SK-N-SH treated with all-trans-retinoic acid at 6 μM for 48 hours (cell line): Measurements from ENCODE around the gene CSTB.

ENCODE experiments used
- ARNTL ChIP-seq: fragments of 450-650 bp; formaldehyde crosslinking; IDR thresholded peaks from 2 replicates; pipeline ENCODE4 v1.5.0; 2020; ENCODE audit warnings: low read depth, mild to moderate bottlenecking, moderate library complexity, borderline replicate concordance
- BACH2 ChIP-seq: fragments of 250-450 bp; sonication (Bioruptor Pico); IDR thresholded peaks from 2 replicates; pipeline ENCODE4 v1.9.0; 2021; ENCODE audit warnings: mild to moderate bottlenecking, borderline replicate concordance
- CSDC2 ChIP-seq: fragments of 250-450 bp; sonication (Bioruptor Pico); IDR thresholded peaks from 2 replicates; pipeline ENCODE4 v1.5.0; 2020; ENCODE audit warnings: mild to moderate bottlenecking, moderate library complexity
- ESRRG ChIP-seq: fragments of 250-450 bp; sonication (Bioruptor Pico); IDR thresholded peaks from 2 replicates; pipeline ENCODE4 v1.6.1; 2021; ENCODE audit warnings: mild to moderate bottlenecking
- ISL1 ChIP-seq: fragments of 250-450 bp; sonication (Bioruptor Pico); IDR thresholded peaks from 2 replicates; pipeline ENCODE4 v2.1.2; 2022; ENCODE audit warnings: mild to moderate bottlenecking, moderate library complexity
- OSR1 ChIP-seq: fragments of 250-450 bp; sonication (Bioruptor Pico); IDR thresholded peaks from 2 replicates; pipeline ENCODE4 v1.8.0; 2022; ENCODE audit warnings: moderate library complexity, mild to moderate bottlenecking, inconsistent platforms
- PPARA ChIP-seq: fragments of 250-450 bp; sonication (Bioruptor Pico); IDR thresholded peaks from 2 replicates; pipeline ENCODE4 v1.5.0; 2020; ENCODE audit warnings: mild to moderate bottlenecking, borderline replicate concordance
- TOX ChIP-seq: fragments of 250-450 bp; sonication (Bioruptor Pico); IDR thresholded peaks from 2 replicates; pipeline ENCODE4 v1.8.0; 2021; ENCODE audit warnings: mild to moderate bottlenecking, moderate library complexity, borderline replicate concordance
- ZFP3 ChIP-seq: fragments of 250-450 bp; sonication (Bioruptor Pico); IDR thresholded peaks from 2 replicates; pipeline ENCODE4 v1.5.0; 2020; ENCODE audit warnings: mild to moderate bottlenecking, moderate library complexity
- ZNF70 ChIP-seq: fragments of 450-650 bp; formaldehyde crosslinking; IDR thresholded peaks from 2 replicates; pipeline ENCODE4 v1.5.0; 2020; ENCODE audit warnings: mild to moderate bottlenecking, moderate library complexity
- ZNF8 ChIP-seq: fragments of 450-650 bp; formaldehyde crosslinking; IDR thresholded peaks from 2 replicates; pipeline ENCODE4 v1.5.0; 2020; ENCODE audit warnings: mild to moderate bottlenecking, moderate library complexity
- TF ChIP-seq, protein P1 (sequence below): fragments of 250-450 bp; sonication (Bioruptor Pico); IDR thresholded peaks from 2 replicates; pipeline ENCODE4 v1.5.1; 2021; ENCODE audit warnings: mild to moderate bottlenecking, moderate library complexity
- TF ChIP-seq, protein P2 (sequence below): fragments of 250-450 bp; sonication (Bioruptor Pico); IDR thresholded peaks from 2 replicates; pipeline ENCODE4 v1.8.0; 2020; ENCODE audit warnings: mild to moderate bottlenecking, moderate library complexity, borderline replicate concordance
- TF ChIP-seq, protein P3 (sequence below): fragments of 250-450 bp; sonication (Bioruptor Pico); IDR thresholded peaks from 2 replicates; pipeline ENCODE4 v1.5.0; 2020; ENCODE audit warnings: mild to moderate bottlenecking, moderate library complexity

DNA sequence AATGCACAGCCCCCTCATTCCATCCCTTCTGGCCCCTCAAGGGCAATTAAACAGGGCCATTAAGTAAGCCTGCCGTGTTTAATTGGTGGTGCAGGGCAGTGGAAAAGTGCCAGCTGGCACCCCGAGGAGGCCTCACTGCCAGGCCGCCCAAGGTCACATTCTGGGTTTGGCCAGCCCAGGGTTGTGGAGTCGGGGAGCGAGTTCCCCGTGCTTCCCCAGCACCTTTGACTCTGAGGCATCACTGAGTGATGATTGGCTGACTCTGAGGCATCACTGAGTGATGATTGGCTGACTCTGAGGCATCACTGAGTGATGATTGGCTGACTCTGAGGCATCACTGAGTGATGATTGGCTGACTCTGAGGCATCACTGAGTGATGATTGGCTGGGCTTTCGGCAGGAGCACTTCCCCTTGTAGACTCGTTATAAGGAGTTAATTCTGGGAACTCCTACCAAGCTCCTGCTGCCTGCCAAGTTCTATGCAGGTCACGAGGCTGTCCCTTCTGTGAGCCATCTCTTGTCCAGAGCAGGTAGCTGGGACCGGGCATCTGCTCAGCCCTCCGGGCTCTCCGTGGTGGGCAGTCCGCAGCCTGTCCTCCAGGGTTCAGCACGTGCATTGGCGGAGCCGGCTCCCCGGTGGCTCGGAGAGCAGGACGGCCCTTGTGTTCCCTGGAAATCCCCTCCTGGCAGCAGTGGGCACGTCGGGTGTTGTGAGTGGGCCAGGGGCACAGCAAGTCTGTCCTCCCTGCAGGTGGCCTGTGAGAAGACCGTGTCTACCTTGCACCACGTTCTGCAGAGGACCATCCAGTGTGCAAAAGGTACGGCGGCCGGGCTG, 20.9 kb downstream of the CSTB start:
- TF ChIP-seq OSR1 (CRISPR knock-in tag) (no peak), ISL1 (CRISPR knock-in tag) (no peak), BACH2 (CRISPR knock-in tag) (no peak), CSDC2 (CRISPR knock-in tag) (no peak), TOX (CRISPR knock-in tag) (no peak), ZFP3 (CRISPR knock-in tag) (no peak), PPARA (CRISPR knock-in tag) (no peak), ESRRG (CRISPR knock-in tag) (no peak), ARNTL (CRISPR knock-in tag) (no peak), ZNF8 (CRISPR knock-in tag) (no peak), ZNF70 (CRISPR knock-in tag) (no peak)
- TF ChIP-seq, protein P1, sequence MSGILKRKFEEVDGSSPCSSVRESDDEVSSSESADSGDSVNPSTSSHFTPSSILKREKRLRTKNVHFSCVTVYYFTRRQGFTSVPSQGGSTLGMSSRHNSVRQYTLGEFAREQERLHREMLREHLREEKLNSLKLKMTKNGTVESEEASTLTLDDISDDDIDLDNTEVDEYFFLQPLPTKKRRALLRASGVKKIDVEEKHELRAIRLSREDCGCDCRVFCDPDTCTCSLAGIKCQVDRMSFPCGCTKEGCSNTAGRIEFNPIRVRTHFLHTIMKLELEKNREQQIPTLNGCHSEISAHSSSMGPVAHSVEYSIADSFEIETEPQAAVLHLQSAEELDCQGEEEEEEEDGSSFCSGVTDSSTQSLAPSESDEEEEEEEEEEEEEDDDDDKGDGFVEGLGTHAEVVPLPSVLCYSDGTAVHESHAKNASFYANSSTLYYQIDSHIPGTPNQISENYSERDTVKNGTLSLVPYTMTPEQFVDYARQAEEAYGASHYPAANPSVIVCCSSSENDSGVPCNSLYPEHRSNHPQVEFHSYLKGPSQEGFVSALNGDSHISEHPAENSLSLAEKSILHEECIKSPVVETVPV (CRISPR knock-in tag) = no peak
- TF ChIP-seq, protein P2, sequence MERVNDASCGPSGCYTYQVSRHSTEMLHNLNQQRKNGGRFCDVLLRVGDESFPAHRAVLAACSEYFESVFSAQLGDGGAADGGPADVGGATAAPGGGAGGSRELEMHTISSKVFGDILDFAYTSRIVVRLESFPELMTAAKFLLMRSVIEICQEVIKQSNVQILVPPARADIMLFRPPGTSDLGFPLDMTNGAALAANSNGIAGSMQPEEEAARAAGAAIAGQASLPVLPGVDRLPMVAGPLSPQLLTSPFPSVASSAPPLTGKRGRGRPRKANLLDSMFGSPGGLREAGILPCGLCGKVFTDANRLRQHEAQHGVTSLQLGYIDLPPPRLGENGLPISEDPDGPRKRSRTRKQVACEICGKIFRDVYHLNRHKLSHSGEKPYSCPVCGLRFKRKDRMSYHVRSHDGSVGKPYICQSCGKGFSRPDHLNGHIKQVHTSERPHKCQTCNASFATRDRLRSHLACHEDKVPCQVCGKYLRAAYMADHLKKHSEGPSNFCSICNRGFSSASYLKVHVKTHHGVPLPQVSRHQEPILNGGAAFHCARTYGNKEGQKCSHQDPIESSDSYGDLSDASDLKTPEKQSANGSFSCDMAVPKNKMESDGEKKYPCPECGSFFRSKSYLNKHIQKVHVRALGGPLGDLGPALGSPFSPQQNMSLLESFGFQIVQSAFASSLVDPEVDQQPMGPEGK (CRISPR knock-in tag) = no peak
- TF ChIP-seq, protein P3, sequence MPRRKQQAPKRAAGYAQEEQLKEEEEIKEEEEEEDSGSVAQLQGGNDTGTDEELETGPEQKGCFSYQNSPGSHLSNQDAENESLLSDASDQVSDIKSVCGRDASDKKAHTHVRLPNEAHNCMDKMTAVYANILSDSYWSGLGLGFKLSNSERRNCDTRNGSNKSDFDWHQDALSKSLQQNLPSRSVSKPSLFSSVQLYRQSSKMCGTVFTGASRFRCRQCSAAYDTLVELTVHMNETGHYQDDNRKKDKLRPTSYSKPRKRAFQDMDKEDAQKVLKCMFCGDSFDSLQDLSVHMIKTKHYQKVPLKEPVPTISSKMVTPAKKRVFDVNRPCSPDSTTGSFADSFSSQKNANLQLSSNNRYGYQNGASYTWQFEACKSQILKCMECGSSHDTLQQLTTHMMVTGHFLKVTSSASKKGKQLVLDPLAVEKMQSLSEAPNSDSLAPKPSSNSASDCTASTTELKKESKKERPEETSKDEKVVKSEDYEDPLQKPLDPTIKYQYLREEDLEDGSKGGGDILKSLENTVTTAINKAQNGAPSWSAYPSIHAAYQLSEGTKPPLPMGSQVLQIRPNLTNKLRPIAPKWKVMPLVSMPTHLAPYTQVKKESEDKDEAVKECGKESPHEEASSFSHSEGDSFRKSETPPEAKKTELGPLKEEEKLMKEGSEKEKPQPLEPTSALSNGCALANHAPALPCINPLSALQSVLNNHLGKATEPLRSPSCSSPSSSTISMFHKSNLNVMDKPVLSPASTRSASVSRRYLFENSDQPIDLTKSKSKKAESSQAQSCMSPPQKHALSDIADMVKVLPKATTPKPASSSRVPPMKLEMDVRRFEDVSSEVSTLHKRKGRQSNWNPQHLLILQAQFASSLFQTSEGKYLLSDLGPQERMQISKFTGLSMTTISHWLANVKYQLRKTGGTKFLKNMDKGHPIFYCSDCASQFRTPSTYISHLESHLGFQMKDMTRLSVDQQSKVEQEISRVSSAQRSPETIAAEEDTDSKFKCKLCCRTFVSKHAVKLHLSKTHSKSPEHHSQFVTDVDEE = no peak
